ENCODE results near the gene MANEAL.

GRCh38 chr1:37755951-37756560 lies 37.6 kb upstream of the MANEAL start:
- TF ChIP-seq POLR2A (IDR thresholded peaks at IDR 0.05; ENCODE audit: low read length), result no peak
- no peak for TF ChIP-seq GATA1 (IDR thresholded peaks at IDR 0.05; ENCODE audit: low read depth, low read length)
